GM12872 (cell line): ENCODE measurements around the gene PRPS2.

ENCODE experiments used
- TF ChIP-seq, protein P1 (sequence below): IDR thresholded peaks from 3 replicates; pipeline ENCODE4 v1.5.1; 2011; ENCODE audit warnings: low read depth, mild to moderate bottlenecking, low read length, moderate library complexity; ENCODE audit not compliant: insufficient read depth

Gene PRPS2

GRCh38 chrX:12790885-12791256, 341 bp upstream of the PRPS2 start:
- TF ChIP-seq, protein P1, sequence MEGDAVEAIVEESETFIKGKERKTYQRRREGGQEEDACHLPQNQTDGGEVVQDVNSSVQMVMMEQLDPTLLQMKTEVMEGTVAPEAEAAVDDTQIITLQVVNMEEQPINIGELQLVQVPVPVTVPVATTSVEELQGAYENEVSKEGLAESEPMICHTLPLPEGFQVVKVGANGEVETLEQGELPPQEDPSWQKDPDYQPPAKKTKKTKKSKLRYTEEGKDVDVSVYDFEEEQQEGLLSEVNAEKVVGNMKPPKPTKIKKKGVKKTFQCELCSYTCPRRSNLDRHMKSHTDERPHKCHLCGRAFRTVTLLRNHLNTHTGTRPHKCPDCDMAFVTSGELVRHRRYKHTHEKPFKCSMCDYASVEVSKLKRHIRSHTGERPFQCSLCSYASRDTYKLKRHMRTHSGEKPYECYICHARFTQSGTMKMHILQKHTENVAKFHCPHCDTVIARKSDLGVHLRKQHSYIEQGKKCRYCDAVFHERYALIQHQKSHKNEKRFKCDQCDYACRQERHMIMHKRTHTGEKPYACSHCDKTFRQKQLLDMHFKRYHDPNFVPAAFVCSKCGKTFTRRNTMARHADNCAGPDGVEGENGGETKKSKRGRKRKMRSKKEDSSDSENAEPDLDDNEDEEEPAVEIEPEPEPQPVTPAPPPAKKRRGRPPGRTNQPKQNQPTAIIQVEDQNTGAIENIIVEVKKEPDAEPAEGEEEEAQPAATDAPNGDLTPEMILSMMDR, result no peak

DNA sequence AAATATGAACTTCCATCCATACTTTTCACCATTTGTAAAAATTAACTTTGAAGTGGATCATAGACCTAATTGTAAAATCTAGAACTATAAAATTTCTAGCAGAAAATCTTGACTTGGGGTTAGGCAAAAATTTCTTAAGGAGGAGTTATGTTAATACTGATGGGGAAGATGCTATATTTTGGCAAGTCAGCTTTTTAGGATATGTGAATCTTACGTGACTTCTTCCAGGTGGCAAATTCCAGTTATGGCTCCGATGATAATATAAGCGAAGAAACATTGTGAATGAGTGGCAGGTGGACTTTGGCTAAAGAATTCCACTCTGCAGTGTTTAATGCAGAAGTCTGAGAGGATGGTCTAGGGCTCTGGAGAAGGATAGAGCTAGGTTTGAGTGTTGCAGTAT, 1.5 kb downstream of the PRPS2 start:
- TF ChIP-seq, protein P1, result no peak

- TF ChIP-seq, protein P1, result no peak
Measured at GRCh38 chrX:12794654-12795053, 3.4 kb downstream of the PRPS2 start.

GRCh38 chrX:12798601-12799000, 7.4 kb downstream of the PRPS2 start:
- TF ChIP-seq, protein P1, result no peak

- TF ChIP-seq, protein P1, result no peak
Measured at GRCh38 chrX:12799118-12799517, 7.9 kb downstream of the PRPS2 start.

- TF ChIP-seq, protein P1, result no peak
Measured at GRCh38 chrX:12802741-12803140, 11.5 kb downstream of the PRPS2 start.

DNA sequence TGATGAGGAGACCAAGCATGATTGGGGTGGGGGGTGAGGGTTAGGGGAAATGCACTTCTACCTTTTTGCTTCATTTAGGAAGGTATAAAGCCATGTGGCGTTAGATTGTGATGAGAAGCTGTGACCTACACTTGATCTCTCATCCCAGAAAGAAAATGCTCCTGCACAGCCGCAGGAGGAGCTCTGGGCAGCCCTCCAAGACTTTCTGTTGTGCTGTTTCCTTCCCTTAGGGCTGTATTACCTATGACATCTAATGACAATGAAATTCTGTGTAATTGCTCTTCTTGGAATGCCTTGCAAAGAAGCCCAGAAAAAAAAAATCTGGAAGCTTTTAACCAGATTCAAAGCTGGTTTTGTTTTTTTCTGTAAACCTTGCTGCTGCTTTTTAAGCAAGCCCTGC, 13.4 kb downstream of the PRPS2 start:
- TF ChIP-seq, protein P1, result no peak

GRCh38 chrX:12805333-12805732, 14.1 kb downstream of the PRPS2 start:
- TF ChIP-seq, protein P1, result no peak
